Measurements from ENCODE around the gene LGI2.

GRCh38 chr4:24999392-25000089 lies 31.2 kb downstream of the LGI2 start:
- TF ChIP-seq CTCF (conservative IDR thresholded peaks at IDR 0.05; ENCODE audit: low read depth, low read length) (no peak), EZH2 (IDR thresholded peaks at IDR 0.05; ENCODE audit: borderline replicate concordance, low read depth, low read length, poor library complexity, severe bottlenecking) (no peak)

All from A673 (cell line).